ENCODE measurements around the gene PAEP. TPM values are rescaled to one million over a fixed set of nuclear protein-coding genes. Genes with fewer than 3 reads are reported as not detected.

PAEP gene
- polyA plus RNA-seq, 1 donor, result 0.42 TPM

DNA sequence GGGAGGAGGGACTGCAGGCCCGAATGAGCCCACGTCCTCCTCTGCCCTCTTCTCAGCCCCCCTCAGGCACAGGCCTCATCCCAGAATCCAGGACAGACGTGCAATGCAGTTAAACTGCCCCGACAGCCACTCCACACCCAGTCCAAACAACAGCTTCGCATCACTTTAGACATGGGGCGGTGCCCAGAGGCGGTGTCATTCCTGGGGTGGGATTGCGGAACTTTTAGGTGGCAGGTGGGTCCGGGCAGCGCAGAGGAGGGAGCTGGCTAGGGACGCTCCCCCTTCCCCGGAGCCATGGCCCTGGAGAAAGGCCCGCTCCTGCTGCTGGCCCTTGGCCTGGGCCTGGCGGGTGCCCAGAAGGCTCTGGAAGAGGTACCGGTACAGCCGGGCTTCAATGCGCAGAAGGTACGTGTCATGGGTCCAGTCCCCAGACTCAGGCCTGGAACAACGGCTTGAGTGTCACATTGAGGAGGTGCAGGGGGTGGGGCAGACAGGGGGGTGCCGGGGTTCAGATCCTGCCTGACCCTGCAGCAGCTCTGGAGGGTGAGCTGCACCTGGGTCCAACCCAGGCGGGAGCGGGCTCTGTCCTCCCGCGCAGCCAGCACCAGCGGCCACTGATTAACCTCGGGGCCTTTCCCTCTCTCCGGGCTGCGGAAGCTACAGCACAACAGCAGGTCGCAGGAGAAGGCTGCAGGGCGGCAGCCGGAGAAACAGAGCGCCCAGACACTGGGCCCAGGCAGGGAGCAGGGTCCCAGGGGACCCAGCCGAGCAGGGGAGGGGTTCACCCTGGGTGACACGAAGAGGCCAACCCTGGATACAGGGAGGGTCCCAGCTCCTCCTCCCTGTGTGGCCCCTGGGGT is 52.6 kb downstream of the PAEP start:
- DNase-seq, result no peak

DNA sequence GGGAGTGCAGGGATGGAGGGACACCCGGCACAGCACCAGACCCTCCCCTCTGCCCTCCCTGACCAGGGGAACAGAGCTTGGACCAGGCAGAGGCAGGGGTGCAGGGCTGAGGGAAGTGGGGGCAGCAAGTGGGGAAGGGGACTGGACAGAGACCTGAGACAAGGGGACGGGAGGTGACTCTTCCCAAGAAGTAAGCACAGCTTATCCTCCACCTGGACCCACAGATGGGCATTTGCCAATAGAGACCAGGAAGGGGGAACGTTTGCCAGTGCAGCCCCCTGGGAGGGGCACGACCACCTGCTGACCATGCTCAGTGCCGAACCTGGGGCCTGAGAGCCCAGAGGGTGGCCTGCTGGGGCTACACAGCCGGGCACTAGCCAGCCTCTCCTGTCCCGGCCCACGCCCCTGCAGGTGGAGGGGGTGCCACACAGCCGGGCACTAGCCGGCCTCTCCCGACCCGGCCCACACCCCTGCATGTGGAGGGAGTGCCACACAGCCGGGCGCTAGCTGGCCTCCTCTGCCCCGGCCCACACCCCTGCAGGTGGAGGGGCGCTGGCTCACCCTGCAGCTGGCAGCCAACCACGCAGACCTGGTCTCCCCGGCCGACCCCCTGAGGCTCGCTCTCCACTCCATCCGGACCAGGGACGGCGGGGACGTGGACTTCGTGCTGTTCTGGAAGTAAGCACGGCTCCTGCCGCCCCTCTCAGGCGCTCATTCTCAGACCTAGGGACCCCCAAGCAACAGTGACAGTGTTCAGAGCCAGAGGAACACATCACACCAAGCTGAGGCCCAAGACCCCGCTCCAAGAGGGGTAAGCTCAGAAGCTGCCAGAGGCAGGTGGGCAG is 53.5 kb downstream of the PAEP start:
- DNase-seq, result no peak

GRCh38 chr9:135615666-135616618 is 54.4 kb downstream of the PAEP start:
- DNase-seq, result no peak

Other genes with a start within 250 kb of the PAEP start
- gene PPP1R26, start 82.0 kb upstream of the PAEP start, polyA plus RNA-seq (ENCODE audit: insufficient read length), result 31.2 TPM
- gene MRPS2, start 61.1 kb upstream of the PAEP start, polyA plus RNA-seq (ENCODE audit: insufficient read length), result 44.4 TPM
- not detected for gene LCN1, start 40.3 kb upstream of the PAEP start, polyA plus RNA-seq (ENCODE audit: insufficient read length)
- gene OBP2A, start 15.6 kb upstream of the PAEP start, polyA plus RNA-seq (ENCODE audit: insufficient read length), result not detected
- gene GLT6D1, start 77.8 kb downstream of the PAEP start, polyA plus RNA-seq (ENCODE audit: insufficient read length), result not detected
- not detected for gene LCN9, start 101.6 kb downstream of the PAEP start, polyA plus RNA-seq (ENCODE audit: insufficient read length)
- gene SOHLH1, start 137.7 kb downstream of the PAEP start, polyA plus RNA-seq (ENCODE audit: insufficient read length), result not detected
- gene KCNT1, start 140.4 kb downstream of the PAEP start, polyA plus RNA-seq (ENCODE audit: insufficient read length), result 0.08 TPM